HFF-Myc (cell line): ENCODE data around the gene NCAPD3.

Source experiments
- DNase-seq: peaks from one replicate; pipeline ENCODE4 v3.0.0-alpha.2; 2011; ENCODE audit warnings: low read depth; ENCODE audit errors: extremely low read depth
- H3K4me3 ChIP-seq: replicated peaks from 2 replicates; pipeline ENCODE4 v1.5.1; 2011; ENCODE audit warnings: low read depth, mild to moderate bottlenecking, control low read depth, low read length
- CTCF ChIP-seq: IDR thresholded peaks from 2 replicates; pipeline ENCODE4 v1.5.1; 2012; ENCODE audit warnings: mild to moderate bottlenecking, low read depth, low read length, control low read depth; ENCODE audit errors: missing control alignments

NCAPD3 gene

GRCh38 chr11:134223836-134224709 lies at the start of gene NCAPD3, which contains the start of gene VPS26B:
Gene NCAPD3, minus strand, starts transcription at chr11:134223967. Its CDS starts 41 bp downstream, at chr11:134223926.
Gene VPS26B, plus strand, starts transcription at chr11:134224671. Its CDS starts 452 bp downstream, at chr11:134225123.
- TF ChIP-seq CTCF, result no peak
- peak; percentile 87 for DNase-seq
- peak within 1 kb of the TSS; percentile 90 for H3K4me3 ChIP-seq

GRCh38 chr11:134273317-134273712 lies 49.5 kb upstream of the NCAPD3 start:
- H3K4me3 ChIP-seq, result no peak overlapping the region
- no peak for TF ChIP-seq CTCF
- DNase-seq, result no peak

GRCh38 chr11:134272381-134273316 lies 48.9 kb upstream of the NCAPD3 start:
- no peak overlapping the region for H3K4me3 ChIP-seq
- TF ChIP-seq CTCF, result no peak
- no peak for DNase-seq

GRCh38 chr11:134271978-134272377 lies 48.2 kb upstream of the NCAPD3 start:
- H3K4me3 ChIP-seq, result no peak overlapping the region
- DNase-seq, result no peak
- TF ChIP-seq CTCF, result no peak

- TF ChIP-seq CTCF, result peak; percentile 29
- no peak overlapping the region for H3K4me3 ChIP-seq
- DNase-seq, result peak; percentile 6
Measured at GRCh38 chr11:134270250-134270714, 46.5 kb upstream of the NCAPD3 start.

- DNase-seq, result no peak
- no peak overlapping the region for H3K4me3 ChIP-seq
- no peak for TF ChIP-seq CTCF
Measured at GRCh38 chr11:134267966-134268365, 44.2 kb upstream of the NCAPD3 start.
